GM18520 (cell line): ENCODE results near the gene RSAD2.
"Not testable (repeated sequence)": the region's sequence is repeated elsewhere in the genome, so short reads cannot be mapped to it uniquely, and the experiment has no call there.

Experiments used
- ATAC-seq: cut with Tn5 transposase; IDR thresholded peaks from one replicate; pipeline ENCODE4 v1.9.1; 2021; ENCODE audit not compliant: unreplicated experiment

The RSAD2 gene

GRCh38 chr2:6896930-6897759 is 19.6 kb downstream of the RSAD2 start:
- peak; percentile 48 for ATAC-seq

- ATAC-seq, result not testable (repeated sequence)
Measured at GRCh38 chr2:6902581-6902980, 25.0 kb downstream of the RSAD2 start.

- ATAC-seq, result no peak
Measured at GRCh38 chr2:6905668-6906067, 28.1 kb downstream of the RSAD2 start.

- no peak for ATAC-seq
Measured at GRCh38 chr2:6906165-6906741, 28.7 kb downstream of the RSAD2 start.

GRCh38 chr2:6908291-6908690 is 30.7 kb downstream of the RSAD2 start:
- no peak for ATAC-seq

GRCh38 chr2:6909431-6910385 is 32.1 kb downstream of the RSAD2 start:
- ATAC-seq, result peak; percentile 95

GRCh38 chr2:6911721-6912120 is 34.1 kb downstream of the RSAD2 start:
- no peak for ATAC-seq

- no peak for ATAC-seq
Measured at GRCh38 chr2:6913415-6914157, 36.0 kb downstream of the RSAD2 start.

GRCh38 chr2:6914828-6915227 is 37.3 kb downstream of the RSAD2 start:
- no peak for ATAC-seq

- no peak for ATAC-seq
Measured at GRCh38 chr2:6915399-6915798, 37.8 kb downstream of the RSAD2 start.

GRCh38 chr2:6916224-6916623 is 38.6 kb downstream of the RSAD2 start:
- ATAC-seq, result no peak

- ATAC-seq, result no peak
Measured at GRCh38 chr2:6916736-6917070, 39.1 kb downstream of the RSAD2 start.

GRCh38 chr2:6917071-6917760 is 39.6 kb downstream of the RSAD2 start, which contains the start of gene RNF144A:
RNF144A (plus strand) TSS chr2:6917412; CDS start chr2:6996927, 79,515 bp downstream.
- peak; percentile 68 for ATAC-seq

- peak; percentile 24 for ATAC-seq
Measured at GRCh38 chr2:6917761-6918421, 40.3 kb downstream of the RSAD2 start.

GRCh38 chr2:6919901-6920742 is 42.5 kb downstream of the RSAD2 start:
- ATAC-seq, result no peak

GRCh38 chr2:6920743-6921064 is 43.1 kb downstream of the RSAD2 start:
- ATAC-seq, result no peak

GRCh38 chr2:6921321-6921922 is 43.8 kb downstream of the RSAD2 start:
- ATAC-seq, result no peak

GRCh38 chr2:6922201-6922656 is 44.7 kb downstream of the RSAD2 start:
- no peak for ATAC-seq
